Heart right ventricle (tissue), 16 donors: ENCODE measurements around the gene CERS3. TPM values are rescaled to one million over a fixed set of nuclear protein-coding genes. Genes with fewer than 3 reads are reported as not detected.

ENCODE experiments used
- ATAC-seq, 8 donors: fragments of 200-7000 bp; cut with Tn5 transposase; one replicate each; pipeline ENCODE4 v1.9.1; 2020; ENCODE audit warnings: mild to moderate bottlenecking in 8 of 8, moderate library complexity in 8 of 8, moderate number of reproducible peaks in 1 of 8
- DNase-seq, 2 donors: peaks; one replicate each; pipeline ENCODE4 v3.0.0-alpha.2; 2020
- H3K27ac ChIP-seq, 10 donors: fragments of 200-600 bp; sonication (generic) in 2 of 10; one replicate each; pipeline versions ENCODE4 v1.5.0 to v1.8.0; 2020 to 2022; ENCODE audit warnings: mild to moderate bottlenecking in 3 of 10
- H3K27me3 ChIP-seq, 7 donors: fragments of 200-600 bp; one replicate each; pipeline ENCODE4 v1.8.0; 2021 to 2022; ENCODE audit warnings: mild to moderate bottlenecking in 2 of 7
- H3K36me3 ChIP-seq, 9 donors: fragments of 200-600 bp; sonication (generic) in 1 of 9; one replicate each; pipeline versions ENCODE4 v1.5.0 to v1.8.0; 2020 to 2022; ENCODE audit warnings: mild to moderate bottlenecking in 2 of 9
- H3K4me1 ChIP-seq, 9 donors: fragments of 200-600 bp; sonication (generic) in 1 of 9; one replicate each; pipeline versions ENCODE4 v1.5.0 to v1.8.0; 2020 to 2022; ENCODE audit warnings: mild to moderate bottlenecking in 4 of 9
- H3K4me3 ChIP-seq, 10 donors: fragments of 200-600 bp; sonication (generic) in 2 of 10; one replicate each; pipeline versions ENCODE4 v1.5.0 to v1.8.0; 2020 to 2022; ENCODE audit warnings: mild to moderate bottlenecking in 7 of 10, moderate library complexity in 2 of 10
- H3K9me3 ChIP-seq, 11 donors: fragments of 200-600 bp in 10 of 11; sonication (generic) in 2 of 11; one replicate each; pipeline versions ENCODE4 v1.5.0 to v1.8.0; 2013 to 2022; ENCODE audit warnings: mild to moderate bottlenecking in 2 of 11, control low read depth in 1 of 11, moderate library complexity in 1 of 11
- CTCF ChIP-seq, 9 donors: fragments of 200-600 bp; sonication (generic) in 2 of 9; IDR thresholded peaks; one replicate each; pipeline versions ENCODE4 v1.5.0 to v1.8.0; 2021 to 2022; ENCODE audit warnings: antibody characterized with exemption in 9 of 9, mild to moderate bottlenecking in 5 of 9, moderate library complexity in 1 of 9
- WGBS, 2 donors: extraction: QIAGEN DNeasy Blood & Tissue Kit; methylation state at CpG; one replicate each; pipeline ENCODE4 v1.1.7; 2013; ENCODE audit warnings: inconsistent platforms in 1 of 2; 5-methylcytosine and 5-hydroxymethylcytosine counted together
- intact Hi-C, 10 donors: fragments of 100-400 bp; cut with DNase I; formaldehyde crosslinking; loops; one replicate each; pipeline versions ENCODE4 v1.11.1 to v1.14.2; 2022
- polyA plus RNA-seq, 2 donors: library from polyadenylated mRNA; stranded (reverse); fragments of 200-250 nt; gene quantifications; one replicate each; pipeline ENCODE4 v1.2.3, GENCODE V29; 2013
- total RNA-seq, 10 donors: library from RNA; stranded (reverse); fragmentation: NEBNext Ultra II Directional in 3 of 10; extraction: Animal tissue kit (Norgen Biotek cat#: 25700) in 3 of 10; gene quantifications; one replicate each; pipeline versions ENCODE4 v1.2.1 to v1.2.4, GENCODE V29; 2021 to 2023
- donor health status: Arrhythmogenic right ventricular cardiomyopathy.
- donor health status: ischemic (EF 13 %, LVEDD 7.1; RV severe dilation, severe dysfunction).
- donor health status: healthy with polysubstance abuse.
- donor health status: DM: no; HTN: yes; CAD: no.
- donor health status: DM: no; HTN: no; CAD: no.
- donor health status: ischemic (EF 25% LVEDD 6.9; RV normal size, moderate dysfunction).
- donor health status: ischemic (EF 25% LVEDD 5.7; RV mildly dilated, moderate dysfunction).
- donor health status: healthy.
- donor health status: DM: yes; HTN: yes; CAD: no.
- donor health status: Ischemic cardiomyopathy.
- donor health status: ischemic (EF 35%, LVEDD 5.7; RV mildly dilated, moderate dysfunction).
- donor health status: nonischemic (EF 11% LVEDD 7.7; RV severe dilation, severe dysfunction).
- donor health status: DM: yes; HTN: yes; CAD: no.
- donor health status: PGD.
- donor health status: ischemic (EF 29% LVEDD 5.4; RV normal size, mild dysfunction).
- donor health status: nonischemic (EF 23%, LVEDD 6.1; RV moderate dilation, normal function).

CERS3 gene
- total and polyA plus RNA-seq, 12 donors = 0.03 TPM; not detected in 11

DNA sequence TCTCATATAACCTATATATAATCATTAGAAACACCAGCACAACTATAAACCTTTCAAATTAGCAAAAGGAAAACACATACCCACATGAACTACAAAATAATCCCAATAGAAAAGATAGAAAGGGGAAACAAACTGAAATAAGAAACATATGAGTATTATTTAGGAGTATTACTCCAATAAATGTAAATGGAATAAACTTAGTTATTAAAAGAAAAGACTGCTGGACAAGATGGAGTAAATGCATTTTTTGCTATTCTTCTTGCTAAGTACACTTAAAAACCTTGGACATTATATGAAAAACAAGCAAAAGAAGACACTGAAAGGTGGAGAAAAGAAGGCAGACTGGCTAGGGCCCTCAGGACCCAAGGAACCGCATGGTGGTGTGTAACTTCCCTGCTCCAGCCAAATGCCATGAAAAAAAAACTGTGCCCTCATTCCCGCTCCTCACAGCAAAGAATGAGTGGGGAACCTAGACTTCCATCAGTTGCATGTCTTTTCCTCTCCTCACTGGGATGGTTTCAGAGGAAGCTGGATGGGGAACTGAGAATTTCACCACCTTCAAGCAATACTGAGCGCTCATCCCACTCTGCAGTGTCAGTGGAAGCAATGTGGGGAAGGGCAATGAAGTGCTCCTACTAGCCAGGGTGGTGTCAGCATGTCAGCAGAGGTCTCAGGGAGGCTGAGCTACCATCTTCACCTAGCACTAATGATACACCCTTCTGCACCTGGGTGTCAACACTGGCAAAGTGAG is 143.3 kb downstream of the CERS3 start:
- H3K27me3 ChIP-seq = peaks cover 0 to 7% (median 0%) of the 10 kb centered on the region in 7 donors
- H3K4me1 ChIP-seq = no peaks in the 10 kb centered on the region
- no peak for ATAC-seq
- no peaks in the 10 kb centered on the region for H3K36me3 ChIP-seq
- peaks cover 0 to 56% (median 18%) of the 10 kb centered on the region in 11 donors for H3K9me3 ChIP-seq
- 80 to 83% methylated on average over 3 of the region's 3 CpGs for WGBS, 2 donors
- no peak for DNase-seq
- no peak for TF ChIP-seq CTCF (IDR thresholded peaks at IDR 0.05)
- no peak overlapping the region for H3K27ac ChIP-seq
- no peak overlapping the region for H3K4me3 ChIP-seq
- intact Hi-C loops = no loop called here

DNA sequence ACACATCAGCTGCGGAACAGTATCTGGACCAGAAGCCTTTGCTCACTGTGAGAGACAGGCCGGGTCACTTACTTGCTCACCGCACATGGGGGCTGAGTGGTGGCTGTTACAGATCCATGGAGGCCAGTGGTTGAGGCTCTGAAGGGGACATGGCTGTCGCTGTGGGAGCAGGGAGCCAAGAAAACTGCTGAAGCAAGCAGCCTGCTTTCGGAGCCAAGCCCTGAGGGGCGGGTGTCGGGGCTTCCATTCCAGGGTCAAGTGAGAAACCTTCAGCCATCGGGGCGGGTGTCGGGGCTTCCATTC is 144.7 kb downstream of the CERS3 start:
- H3K27me3 ChIP-seq = peaks cover 0 to 7% (median 0%) of the 10 kb centered on the region in 7 donors
- WGBS, 2 donors = 75 to 77% methylated on average over 10 of the region's 10 CpGs
- intact Hi-C loops = no loop called here
- H3K27ac ChIP-seq = no peak overlapping the region
- DNase-seq = no peak
- no peak overlapping the region for H3K4me3 ChIP-seq
- H3K4me1 ChIP-seq = no peaks in the 10 kb centered on the region
- no peaks in the 10 kb centered on the region for H3K36me3 ChIP-seq
- peak in 1 of 9 donors; percentile 0 for TF ChIP-seq CTCF (IDR thresholded peaks at IDR 0.05)
- ATAC-seq = peak in 1 of 8 donors; percentile 19
- H3K9me3 ChIP-seq = peaks cover 0 to 58% (median 18%) of the 10 kb centered on the region in 11 donors

GRCh38 chr15:100383302-100384107 is 145.2 kb downstream of the CERS3 start:
- peak in 2 of 8 donors; percentile 28 to 33 for ATAC-seq
- 19 to 20% methylated on average over 3 of the region's 3 CpGs for WGBS, 2 donors
- Histone ChIP-seq H3K27ac (no peak overlapping the region), H3K36me3 (no peaks in the 10 kb centered on the region), H3K27me3 (peaks cover 0 to 7% (median 0%) of the 10 kb centered on the region in 7 donors), H3K4me1 (no peaks in the 10 kb centered on the region), H3K4me3 (no peak overlapping the region), H3K9me3 (peaks cover 0 to 60% (median 18%) of the 10 kb centered on the region in 11 donors)
- no peak for DNase-seq
- TF ChIP-seq CTCF (IDR thresholded peaks at IDR 0.05) = peak in 8 of 9 donors; percentile 26 to 53 (median 37)
- intact Hi-C loops = no loop called here

GRCh38 chr15:100373942-100374341 is 154.8 kb downstream of the CERS3 start:
- ATAC-seq (peak in 1 of 8 donors; percentile 39), DNase-seq (no peak)
- 18 to 24% methylated on average over 5 to 7 of the region's 8 CpGs for WGBS, 2 donors
- H3K4me3 ChIP-seq = peak overlapping the region in 4 of 10 donors; percentile 24 to 37 (median 32)
- H3K9me3 ChIP-seq = peaks cover 0 to 35% (median 9%) of the 10 kb centered on the region in 11 donors
- H3K4me1 ChIP-seq = peaks cover 0 to 4% (median 0%) of the 10 kb centered on the region in 9 donors
- intact Hi-C loops = no loop called here
- peaks cover 0 to 51% (median 36%) of the 10 kb centered on the region in 7 donors for H3K27me3 ChIP-seq
- TF ChIP-seq CTCF (IDR thresholded peaks at IDR 0.05) = no peak
- no peaks in the 10 kb centered on the region for H3K36me3 ChIP-seq
- no peak overlapping the region for H3K27ac ChIP-seq
